Measurements from ENCODE around the gene CTNND2. TPM values are rescaled to one million over a fixed set of nuclear protein-coding genes. Genes with fewer than 3 reads are reported as not detected.
"Not testable (repeated sequence)": the region's sequence is repeated elsewhere in the genome, so short reads cannot be mapped to it uniquely, and the experiment has no call there.

The CTNND2 gene
- total and polyA plus RNA-seq, 10 of the 15 experiments (the other 5 are each of a cell fraction or from before 2014, with no cell fraction given), result 0.02 to 0.16 (median 0.04) TPM; not detected in 7

- H3K27me3 ChIP-seq (replicated peaks in 1 of 2; ENCODE audit: control insufficient read depth in 2 of 2, insufficient read depth in 2 of 2, low read length in 1 of 2); H4K20me1 ChIP-seq (ENCODE audit: control insufficient read depth, insufficient read depth); ATAC-seq; H3K9ac ChIP-seq (ENCODE audit: control insufficient read depth, insufficient read depth, low read length); H3K36me3 ChIP-seq (ENCODE audit: control insufficient read depth in 2 of 2, insufficient read depth in 2 of 2, low read length in 1 of 2); POLR2A ChIA-PET; H3K27ac ChIP-seq (ENCODE audit: control insufficient read depth, insufficient read depth); SMC1A ChIA-PET (ENCODE audit: uncharacterized antibody, unreplicated experiment); H3K4me1 ChIP-seq (ENCODE audit: control insufficient read depth, insufficient read depth, low read length); FAIRE-seq; H3K9me3 ChIP-seq (replicated peaks; ENCODE audit: control insufficient read depth, insufficient read depth, low read length); H3K4me3 ChIP-seq; H2AFZ ChIP-seq (ENCODE audit: control insufficient read depth, low read depth, low read length); CTCF ChIA-PET; in situ Hi-C loops (cut with MboI); H3K79me2 ChIP-seq (ENCODE audit: control insufficient read depth, insufficient read depth, low read length); BruUV-seq (replicated peaks); RAD21 ChIA-PET (ENCODE audit: unreplicated experiment); intact Hi-C loops (cut with micrococcal nuclease; ENCODE audit: unreplicated experiment); DNase-seq (ENCODE audit: low read depth, low spot score); H3K4me2 ChIP-seq (ENCODE audit: control insufficient read depth, insufficient read depth): not testable (repeated sequence)
- WGBS (ENCODE audit: insufficient coverage, insufficient replicate concordance, low lambda C conversion rate, missing lambda C conversion rate), result 9% methylated on average over 7 of the region's 7 CpGs
Measured at GRCh38 chr5:11313694-11314093, 590.6 kb downstream of the CTNND2 start.

- intact Hi-C loops (cut with micrococcal nuclease; ENCODE audit: unreplicated experiment) (no loop called here), in situ Hi-C loops (cut with MboI) (no loop called here)
- DNase-seq (ENCODE audit: low read depth, low spot score), result no peak
- SMC1A ChIA-PET (ENCODE audit: uncharacterized antibody, unreplicated experiment), result no interaction called here
- POLR2A ChIA-PET, result no interaction called here
- Histone ChIP-seq H4K20me1 (ENCODE audit: control insufficient read depth, insufficient read depth) (no peaks in the 10 kb centered on the region), H3K36me3 (ENCODE audit: control insufficient read depth in 2 of 2, insufficient read depth in 2 of 2, low read length in 1 of 2) (no peaks in the 10 kb centered on the region), H3K4me1 (ENCODE audit: control insufficient read depth, insufficient read depth, low read length) (no peaks in the 10 kb centered on the region), H3K9ac (ENCODE audit: control insufficient read depth, insufficient read depth, low read length) (no peak overlapping the region), H3K79me2 (ENCODE audit: control insufficient read depth, insufficient read depth, low read length) (no peaks in the 10 kb centered on the region), H3K4me3 (no peak overlapping the region), H3K27me3 (replicated peaks in 1 of 2; ENCODE audit: control insufficient read depth in 2 of 2, insufficient read depth in 2 of 2, low read length in 1 of 2) (no peaks in the 10 kb centered on the region), H3K4me2 (ENCODE audit: control insufficient read depth, insufficient read depth) (no peak overlapping the region), H2AFZ (ENCODE audit: control insufficient read depth, low read depth, low read length) (no peak overlapping the region), H3K9me3 (replicated peaks; ENCODE audit: control insufficient read depth, insufficient read depth, low read length) (no peaks in the 10 kb centered on the region), H3K27ac (ENCODE audit: control insufficient read depth, insufficient read depth) (no peak overlapping the region)
- CTCF ChIA-PET, result no interaction called here
- BruUV-seq (replicated peaks), result no TSS peak
- ATAC-seq, result no peak
- RAD21 ChIA-PET (ENCODE audit: unreplicated experiment), result no interaction called here
- WGBS (ENCODE audit: insufficient coverage, insufficient replicate concordance, low lambda C conversion rate, missing lambda C conversion rate), result 11% methylated on average over 3 of the region's 3 CpGs
- FAIRE-seq, result no peak
- TF ChIP-seq POLR2AphosphoS5 (IDR thresholded peaks at IDR 0.05; ENCODE audit: low read length) (no peak), PML (IDR thresholded peaks at IDR 0.05; ENCODE audit: low read length) (no peak), REST (IDR thresholded peaks at IDR 0.05; ENCODE audit: low read depth, low read length) (no peak), SREBF1 (IDR thresholded peaks at IDR 0.05; ENCODE audit: low read length) (no peak), IKZF2 (IDR thresholded peaks at IDR 0.05) (no peak), ZBED1 (IDR thresholded peaks at IDR 0.05; ENCODE audit: borderline replicate concordance) (no peak), SMARCA5 (IDR thresholded peaks at IDR 0.05) (no peak), ZNF592 (IDR thresholded peaks at IDR 0.05) (no peak), ATF7 (IDR thresholded peaks at IDR 0.05; ENCODE audit: low read depth) (no peak), RAD21 (IDR thresholded peaks at IDR 0.05; ENCODE audit: insufficient read depth, low read depth, low read length) (no peak), CBX5 (IDR thresholded peaks at IDR 0.05; ENCODE audit: low read depth) (no peak), POLR2AphosphoS2 (IDR thresholded peaks at IDR 0.05; ENCODE audit: low read depth, low read length) (no peak), FOXM1 (IDR thresholded peaks at IDR 0.05; ENCODE audit: low read depth, low read length) (no peak)
Measured at GRCh38 chr5:11311731-11312130, 592.5 kb downstream of the CTNND2 start.

All from GM12878 (cell line).